ENCODE data around the gene R3HDML. TPM values are rescaled to one million over a fixed set of nuclear protein-coding genes. Genes with fewer than 3 reads are reported as not detected.

Gene R3HDML
- polyA plus RNA-seq, 1 donor (not counting 4 experiments of a cell fraction or from before 2014, with no cell fraction given) = not detected

- FAIRE-seq = no peak
- dilution Hi-C loops (cut with MboI; ENCODE audit: extremely low pct_ligation_motif_present, low sequenced_read_pairs) = no loop called here
- H3K27me3 ChIP-seq (ENCODE audit: control insufficient read depth, extremely low read depth, insufficient read depth, low read length) = no peaks in the 10 kb centered on the region
- H3K4me3 ChIP-seq (ENCODE audit: control insufficient read depth in 2 of 3, extremely low read depth in 1 of 3, insufficient read depth in 2 of 3, low read depth in 1 of 3, low read length in 3 of 3) = no peak overlapping the region
- no peak overlapping the region for H3K27ac ChIP-seq (ENCODE audit: control insufficient read depth, insufficient read depth, low read length)
- H3K79me2 ChIP-seq (ENCODE audit: control insufficient read depth, insufficient read depth, low read length) = no peaks in the 10 kb centered on the region
- TF ChIP-seq EZH2 (IDR thresholded peaks at IDR 0.05; ENCODE audit: low read length) (no peak), CTCF (optimal IDR thresholded peaks at IDR 0.05 in 1 of 3, IDR thresholded peaks at IDR 0.05 in 1 of 3, conservative IDR thresholded peaks at IDR 0.05 in 1 of 3; ENCODE audit: extremely low read depth in 1 of 3, insufficient read depth in 2 of 3, low read length in 3 of 3) (no peak)
- no peaks in the 10 kb centered on the region for H3K4me1 ChIP-seq (ENCODE audit: control insufficient read depth, extremely low read depth, insufficient read depth, low read length)
- no peak overlapping the region for H3K4me2 ChIP-seq (ENCODE audit: control insufficient read depth, extremely low read depth, insufficient read depth, low read depth, low read length)
- H3K9me3 ChIP-seq (ENCODE audit: control insufficient read depth, low read depth, low read length) = no peaks in the 10 kb centered on the region
- H4K20me1 ChIP-seq (ENCODE audit: control insufficient read depth, extremely low read depth, insufficient read depth, low read length) = no peaks in the 10 kb centered on the region
- no peak overlapping the region for H3K9ac ChIP-seq (ENCODE audit: control insufficient read depth, extremely low read depth, insufficient read depth, low read length)
- H3K36me3 ChIP-seq (ENCODE audit: control insufficient read depth in 2 of 2, extremely low read depth in 1 of 2, insufficient read depth in 2 of 2, low read length in 2 of 2) = no peaks in the 10 kb centered on the region
- no peaks in the 10 kb centered on the region for H3K9me1 ChIP-seq (ENCODE audit: control insufficient read depth, extremely low read depth, insufficient read depth, low read length)
- no peak overlapping the region for H2AFZ ChIP-seq (ENCODE audit: control insufficient read depth, low read length)
- DNase-seq (ENCODE audit: low read depth, low spot score) = no peak
These were observed 11.4 kb downstream of the R3HDML start for GRCh38 chr20:44348168-44348659.

- Histone ChIP-seq H3K9me3 (ENCODE audit: control insufficient read depth, low read depth, low read length) (no peaks in the 10 kb centered on the region), H3K4me2 (ENCODE audit: control insufficient read depth, extremely low read depth, insufficient read depth, low read depth, low read length) (no peak overlapping the region), H3K9ac (ENCODE audit: control insufficient read depth, extremely low read depth, insufficient read depth, low read length) (no peak overlapping the region), H3K79me2 (ENCODE audit: control insufficient read depth, insufficient read depth, low read length) (no peaks in the 10 kb centered on the region), H3K4me1 (ENCODE audit: control insufficient read depth, extremely low read depth, insufficient read depth, low read length) (no peaks in the 10 kb centered on the region), H3K27ac (ENCODE audit: control insufficient read depth, insufficient read depth, low read length) (no peak overlapping the region), H2AFZ (ENCODE audit: control insufficient read depth, low read length) (no peak overlapping the region), H4K20me1 (ENCODE audit: control insufficient read depth, extremely low read depth, insufficient read depth, low read length) (no peaks in the 10 kb centered on the region), H3K4me3 (ENCODE audit: control insufficient read depth in 2 of 3, extremely low read depth in 1 of 3, insufficient read depth in 2 of 3, low read depth in 1 of 3, low read length in 3 of 3) (no peak overlapping the region), H3K9me1 (ENCODE audit: control insufficient read depth, extremely low read depth, insufficient read depth, low read length) (no peaks in the 10 kb centered on the region), H3K27me3 (ENCODE audit: control insufficient read depth, extremely low read depth, insufficient read depth, low read length) (no peaks in the 10 kb centered on the region), H3K36me3 (ENCODE audit: control insufficient read depth in 2 of 2, extremely low read depth in 1 of 2, insufficient read depth in 2 of 2, low read length in 2 of 2) (no peaks in the 10 kb centered on the region)
- dilution Hi-C loops (cut with MboI; ENCODE audit: extremely low pct_ligation_motif_present, low sequenced_read_pairs) = no loop called here
- FAIRE-seq (no peak), DNase-seq (ENCODE audit: low read depth, low spot score) (no peak)
- TF ChIP-seq EZH2 (IDR thresholded peaks at IDR 0.05; ENCODE audit: low read length) (no peak), CTCF (optimal IDR thresholded peaks at IDR 0.05 in 1 of 3, IDR thresholded peaks at IDR 0.05 in 1 of 3, conservative IDR thresholded peaks at IDR 0.05 in 1 of 3; ENCODE audit: extremely low read depth in 1 of 3, insufficient read depth in 2 of 3, low read length in 3 of 3) (no peak)
These were observed 12.5 kb downstream of the R3HDML start for GRCh38 chr20:44349349-44349748.
